ENCODE results near the gene CXCL14.

DNA sequence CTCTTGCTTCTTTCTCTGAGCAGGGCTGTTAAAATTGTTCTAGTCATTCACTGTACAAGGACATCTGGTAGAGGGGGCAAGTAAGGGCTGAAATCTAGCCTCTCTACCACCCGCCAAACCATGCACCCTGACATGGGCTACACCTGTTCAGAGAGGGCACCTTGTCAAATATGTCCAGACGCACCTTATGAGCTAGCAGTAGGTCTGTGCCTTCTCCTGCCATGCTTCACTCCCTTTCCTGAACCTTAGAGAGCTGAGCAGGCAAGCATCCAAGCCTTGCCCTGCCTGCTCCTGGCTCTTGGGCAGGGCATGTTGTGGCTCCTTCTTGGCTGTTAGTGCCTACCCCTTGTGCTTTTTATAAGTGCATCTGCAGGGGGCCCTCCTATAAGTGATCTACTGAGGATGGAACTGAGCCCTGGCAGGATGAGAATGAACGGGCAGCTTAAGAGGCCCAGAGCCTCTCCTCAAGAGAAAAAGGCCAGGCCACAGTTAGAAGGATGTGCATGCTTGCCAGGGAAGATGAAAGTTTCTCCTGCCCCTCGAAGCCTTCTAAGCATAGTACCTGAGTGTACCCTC, 39.3 kb downstream of the CXCL14 start:
- TF ChIP-seq CTCF (IDR thresholded peaks at IDR 0.05), result no peak
- TF ChIP-seq POLR2A (IDR thresholded peaks at IDR 0.05), result no peak
- TF ChIP-seq POLR2AphosphoS5 (IDR thresholded peaks at IDR 0.05), result no peak
- no peak for TF ChIP-seq EP300 (IDR thresholded peaks at IDR 0.05)
